GM19372 (cell line): ENCODE data around the gene PRKCB.
A peak's percentile ranks its signal among the peaks of the same experiment; 100 is the strongest.

ENCODE experiments used
- ATAC-seq: cut with Tn5 transposase; IDR thresholded peaks from one replicate; pipeline ENCODE4 v1.9.1; 2021; ENCODE audit warnings: mild to moderate bottlenecking, low read depth, moderate library complexity; ENCODE audit not compliant: unreplicated experiment

Gene PRKCB

GRCh38 chr16:23833960-23834685 lies 1.7 kb upstream of the PRKCB start:
- ATAC-seq = no peak

GRCh38 chr16:23836078-23836403 lies 258 bp downstream of the PRKCB start:
- ATAC-seq = peak; percentile 26

GRCh38 chr16:23836404-23837311 lies 875 bp downstream of the PRKCB start:
- peak; percentile 11 for ATAC-seq

- ATAC-seq = no peak
Measured at GRCh38 chr16:23837553-23838308, 1.9 kb downstream of the PRKCB start.

- no peak for ATAC-seq
Measured at GRCh38 chr16:23838485-23839142, 2.8 kb downstream of the PRKCB start.

GRCh38 chr16:23840310-23840709 lies 4.5 kb downstream of the PRKCB start:
- ATAC-seq = no peak

- peak; percentile 37 for ATAC-seq
Measured at GRCh38 chr16:23842137-23842600, 6.4 kb downstream of the PRKCB start.

- no peak for ATAC-seq
Measured at GRCh38 chr16:23843143-23843542, 7.4 kb downstream of the PRKCB start.

- no peak for ATAC-seq
Measured at GRCh38 chr16:23847251-23847650, 11.5 kb downstream of the PRKCB start.

- ATAC-seq = no peak
Measured at GRCh38 chr16:23847948-23848347, 12.2 kb downstream of the PRKCB start.

GRCh38 chr16:23848958-23849357 lies 13.2 kb downstream of the PRKCB start:
- ATAC-seq = no peak

GRCh38 chr16:23852794-23853562 lies 17.2 kb downstream of the PRKCB start:
- ATAC-seq = no peak

GRCh38 chr16:23855010-23855409 lies 19.2 kb downstream of the PRKCB start:
- no peak for ATAC-seq

- ATAC-seq = no peak
Measured at GRCh38 chr16:23856251-23856709, 20.5 kb downstream of the PRKCB start.

GRCh38 chr16:23857256-23857880 lies 21.6 kb downstream of the PRKCB start:
- ATAC-seq = no peak

GRCh38 chr16:23857881-23858269 lies 22.1 kb downstream of the PRKCB start:
- no peak for ATAC-seq

- ATAC-seq = no peak
Measured at GRCh38 chr16:23858542-23858941, 22.8 kb downstream of the PRKCB start.

- no peak for ATAC-seq
Measured at GRCh38 chr16:23859713-23860269, 24.0 kb downstream of the PRKCB start.

- no peak for ATAC-seq
Measured at GRCh38 chr16:23861874-23862273, 26.1 kb downstream of the PRKCB start.
